ENCODE measurements around the gene DISP2.

DISP2 gene

DNA sequence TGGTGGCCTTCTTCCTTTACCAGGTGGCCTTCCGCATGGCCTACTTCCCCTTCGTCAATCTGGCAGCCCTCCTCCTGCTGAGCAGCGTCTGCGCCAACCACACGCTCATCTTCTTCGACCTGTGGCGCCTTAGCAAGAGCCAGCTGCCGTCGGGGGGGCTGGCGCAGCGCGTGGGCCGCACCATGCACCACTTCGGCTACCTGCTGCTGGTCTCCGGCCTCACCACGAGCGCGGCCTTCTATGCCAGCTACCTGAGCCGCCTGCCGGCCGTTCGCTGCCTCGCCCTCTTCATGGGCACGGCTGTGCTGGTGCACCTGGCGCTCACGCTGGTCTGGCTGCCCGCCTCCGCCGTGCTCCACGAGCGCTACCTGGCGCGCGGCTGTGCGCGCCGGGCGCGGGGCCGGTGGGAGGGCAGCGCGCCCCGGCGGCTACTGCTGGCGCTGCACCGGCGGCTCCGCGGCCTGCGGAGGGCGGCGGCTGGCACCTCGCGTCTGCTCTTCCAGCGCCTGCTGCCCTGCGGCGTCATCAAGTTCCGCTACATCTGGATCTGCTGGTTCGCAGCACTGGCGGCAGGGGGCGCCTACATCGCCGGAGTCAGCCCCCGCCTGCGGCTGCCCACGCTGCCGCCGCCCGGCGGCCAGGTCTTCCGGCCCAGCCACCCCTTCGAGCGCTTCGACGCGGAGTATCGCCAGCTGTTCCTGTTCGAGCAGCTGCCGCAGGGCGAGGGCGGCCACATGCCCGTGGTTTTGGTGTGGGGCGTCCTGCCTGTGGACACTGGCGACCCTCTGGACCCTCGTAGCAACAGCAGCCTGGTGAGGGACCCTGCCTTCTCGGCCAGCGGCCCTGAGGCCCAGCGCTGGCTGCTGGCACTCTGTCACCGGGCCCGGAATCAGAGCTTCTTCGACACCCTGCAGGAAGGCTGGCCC, 9.9 kb downstream of the DISP2 start (continued):
- TF ChIP-seq, protein P1, sequence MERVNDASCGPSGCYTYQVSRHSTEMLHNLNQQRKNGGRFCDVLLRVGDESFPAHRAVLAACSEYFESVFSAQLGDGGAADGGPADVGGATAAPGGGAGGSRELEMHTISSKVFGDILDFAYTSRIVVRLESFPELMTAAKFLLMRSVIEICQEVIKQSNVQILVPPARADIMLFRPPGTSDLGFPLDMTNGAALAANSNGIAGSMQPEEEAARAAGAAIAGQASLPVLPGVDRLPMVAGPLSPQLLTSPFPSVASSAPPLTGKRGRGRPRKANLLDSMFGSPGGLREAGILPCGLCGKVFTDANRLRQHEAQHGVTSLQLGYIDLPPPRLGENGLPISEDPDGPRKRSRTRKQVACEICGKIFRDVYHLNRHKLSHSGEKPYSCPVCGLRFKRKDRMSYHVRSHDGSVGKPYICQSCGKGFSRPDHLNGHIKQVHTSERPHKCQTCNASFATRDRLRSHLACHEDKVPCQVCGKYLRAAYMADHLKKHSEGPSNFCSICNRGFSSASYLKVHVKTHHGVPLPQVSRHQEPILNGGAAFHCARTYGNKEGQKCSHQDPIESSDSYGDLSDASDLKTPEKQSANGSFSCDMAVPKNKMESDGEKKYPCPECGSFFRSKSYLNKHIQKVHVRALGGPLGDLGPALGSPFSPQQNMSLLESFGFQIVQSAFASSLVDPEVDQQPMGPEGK (tag by site-specific recombination; IDR thresholded peaks at IDR 0.05) = peak; percentile 78
- TF ChIP-seq KLF1 (tag by site-specific recombination; IDR thresholded peaks at IDR 0.05) (peak; percentile 34; the same call in 1 of the 2 replicates), ZNF184 (tag by site-specific recombination; IDR thresholded peaks at IDR 0.05) (no peak), ZNF133 (tag by site-specific recombination; IDR thresholded peaks at IDR 0.05) (no peak), ZXDB (tag by site-specific recombination; IDR thresholded peaks at IDR 0.05) (peak; percentile 46; the same call in 1 of the 2 replicates), ZNF248 (tag by site-specific recombination; IDR thresholded peaks at IDR 0.05) (no peak), ZNF571 (tag by site-specific recombination; IDR thresholded peaks at IDR 0.05) (no peak), ZNF394 (tag by site-specific recombination; IDR thresholded peaks at IDR 0.05; ENCODE audit: borderline replicate concordance) (peak; percentile 56; the same call in 1 of the 2 replicates), ZNF521 (tag by site-specific recombination; IDR thresholded peaks at IDR 0.05) (no peak), EGR2 (tag by site-specific recombination; IDR thresholded peaks at IDR 0.05; ENCODE audit: low read depth) (peak; percentile 87), SALL2 (tag by site-specific recombination; IDR thresholded peaks at IDR 0.05; ENCODE audit: borderline replicate concordance) (no peak), ZNF843 (tag by site-specific recombination; IDR thresholded peaks at IDR 0.05) (no peak), ZNF513 (tag by site-specific recombination; IDR thresholded peaks at IDR 0.05) (no peak), ZNF621 (tag by site-specific recombination; IDR thresholded peaks at IDR 0.05) (no peak), ZNF114 (tag by site-specific recombination; IDR thresholded peaks at IDR 0.05) (no peak), ZNF560 (tag by site-specific recombination; IDR thresholded peaks at IDR 0.05; ENCODE audit: borderline replicate concordance) (0 out of 2 replicates have a peak, but pooled peaks have one; percentile 26), ZNF76 (tag by site-specific recombination; IDR thresholded peaks at IDR 0.05; ENCODE audit: borderline replicate concordance, low read depth) (peak; percentile 28; the same call in 1 of the 2 replicates), ZSCAN30 (tag by site-specific recombination; IDR thresholded peaks at IDR 0.05) (peak; percentile 96), ZNF830 (tag by site-specific recombination; IDR thresholded peaks at IDR 0.05; ENCODE audit: low read depth) (no peak), GFI1B (tag by site-specific recombination; IDR thresholded peaks at IDR 0.05) (no peak), GLIS2 (tag by site-specific recombination; IDR thresholded peaks at IDR 0.05) (peak; percentile 35), ZNF2 (tag by site-specific recombination; IDR thresholded peaks at IDR 0.05) (peak; percentile 29; the same call in 1 of the 2 replicates), ZNF501 (tag by site-specific recombination; IDR thresholded peaks at IDR 0.05) (no peak), KLF16 (tag by site-specific recombination; IDR thresholded peaks at IDR 0.05) (0 out of 2 replicates have a peak, but pooled peaks have one; percentile 38), ZNF341 (tag by site-specific recombination; IDR thresholded peaks at IDR 0.05; ENCODE audit: low read depth) (peak; percentile 88), ZBTB20 (tag by site-specific recombination; IDR thresholded peaks at IDR 0.05) (no peak), ZNF707 (tag by site-specific recombination; IDR thresholded peaks at IDR 0.05) (no peak), ZNF292 (tag by site-specific recombination; IDR thresholded peaks at IDR 0.05; ENCODE audit: borderline replicate concordance, low read depth) (no peak)
- TF ChIP-seq, protein P2, sequence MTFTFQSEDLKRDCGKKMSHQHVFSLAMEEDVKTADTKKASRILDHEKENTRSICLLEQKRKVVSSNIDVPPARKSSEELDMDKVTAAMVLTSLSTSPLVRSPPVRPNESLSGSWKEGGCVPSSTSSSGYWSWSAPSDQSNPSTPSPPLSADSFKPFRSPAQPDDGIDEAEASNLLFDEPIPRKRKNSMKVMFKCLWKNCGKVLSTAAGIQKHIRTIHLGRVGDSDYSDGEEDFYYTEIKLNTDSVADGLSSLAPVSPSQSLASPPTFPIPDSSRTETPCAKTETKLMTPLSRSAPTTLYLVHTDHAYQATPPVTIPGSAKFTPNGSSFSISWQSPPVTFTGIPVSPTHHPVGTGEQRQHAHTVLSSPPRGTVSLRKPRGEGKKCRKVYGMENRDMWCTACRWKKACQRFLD (tag by site-specific recombination; IDR thresholded peaks at IDR 0.05) = no peak
- TF ChIP-seq, protein P3, sequence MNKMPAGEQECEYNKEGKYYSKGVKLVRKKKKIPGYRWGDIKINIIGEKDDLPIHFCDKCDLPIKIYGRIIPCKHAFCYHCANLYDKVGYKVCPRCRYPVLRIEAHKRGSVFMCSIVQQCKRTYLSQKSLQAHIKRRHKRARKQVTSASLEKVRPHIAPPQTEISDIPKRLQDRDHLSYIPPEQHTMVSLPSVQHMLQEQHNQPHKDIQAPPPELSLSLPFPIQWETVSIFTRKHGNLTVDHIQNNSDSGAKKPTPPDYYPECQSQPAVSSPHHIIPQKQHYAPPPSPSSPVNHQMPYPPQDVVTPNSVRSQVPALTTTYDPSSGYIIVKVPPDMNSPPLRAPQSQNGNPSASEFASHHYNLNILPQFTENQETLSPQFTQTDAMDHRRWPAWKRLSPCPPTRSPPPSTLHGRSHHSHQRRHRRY (tag by site-specific recombination; IDR thresholded peaks at IDR 0.05) = no peak
- TF ChIP-seq, protein P4, sequence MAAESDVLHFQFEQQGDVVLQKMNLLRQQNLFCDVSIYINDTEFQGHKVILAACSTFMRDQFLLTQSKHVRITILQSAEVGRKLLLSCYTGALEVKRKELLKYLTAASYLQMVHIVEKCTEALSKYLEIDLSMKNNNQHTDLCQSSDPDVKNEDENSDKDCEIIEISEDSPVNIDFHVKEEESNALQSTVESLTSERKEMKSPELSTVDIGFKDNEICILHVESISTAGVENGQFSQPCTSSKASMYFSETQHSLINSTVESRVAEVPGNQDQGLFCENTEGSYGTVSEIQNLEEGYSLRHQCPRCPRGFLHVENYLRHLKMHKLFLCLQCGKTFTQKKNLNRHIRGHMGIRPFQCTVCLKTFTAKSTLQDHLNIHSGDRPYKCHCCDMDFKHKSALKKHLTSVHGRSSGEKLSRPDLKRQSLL (tag by site-specific recombination; IDR thresholded peaks at IDR 0.05) = 0 out of 2 replicates have a peak, but pooled peaks have one; percentile 39

Measured in HEK293 (cell line).